B cell (primary cell): ENCODE data around the gene NPM3.

Experiments
- EZH2 ChIP-seq: IDR thresholded peaks from 2 replicates; pipeline ENCODE4 v1.6.1; 2012; ENCODE audit warnings: borderline replicate concordance, low read depth, mild to moderate bottlenecking, moderate library complexity, low read length; ENCODE audit not compliant: insufficient read depth, poor library complexity, severe bottlenecking
- TF ChIP-seq, protein P1 (sequence below): fragments of 200-600 bp; IDR thresholded peaks from one replicate; pipeline ENCODE4 v1.8.0; 2022; ENCODE audit warnings: antibody characterized with exemption, mild to moderate bottlenecking

- TF ChIP-seq, protein P1, sequence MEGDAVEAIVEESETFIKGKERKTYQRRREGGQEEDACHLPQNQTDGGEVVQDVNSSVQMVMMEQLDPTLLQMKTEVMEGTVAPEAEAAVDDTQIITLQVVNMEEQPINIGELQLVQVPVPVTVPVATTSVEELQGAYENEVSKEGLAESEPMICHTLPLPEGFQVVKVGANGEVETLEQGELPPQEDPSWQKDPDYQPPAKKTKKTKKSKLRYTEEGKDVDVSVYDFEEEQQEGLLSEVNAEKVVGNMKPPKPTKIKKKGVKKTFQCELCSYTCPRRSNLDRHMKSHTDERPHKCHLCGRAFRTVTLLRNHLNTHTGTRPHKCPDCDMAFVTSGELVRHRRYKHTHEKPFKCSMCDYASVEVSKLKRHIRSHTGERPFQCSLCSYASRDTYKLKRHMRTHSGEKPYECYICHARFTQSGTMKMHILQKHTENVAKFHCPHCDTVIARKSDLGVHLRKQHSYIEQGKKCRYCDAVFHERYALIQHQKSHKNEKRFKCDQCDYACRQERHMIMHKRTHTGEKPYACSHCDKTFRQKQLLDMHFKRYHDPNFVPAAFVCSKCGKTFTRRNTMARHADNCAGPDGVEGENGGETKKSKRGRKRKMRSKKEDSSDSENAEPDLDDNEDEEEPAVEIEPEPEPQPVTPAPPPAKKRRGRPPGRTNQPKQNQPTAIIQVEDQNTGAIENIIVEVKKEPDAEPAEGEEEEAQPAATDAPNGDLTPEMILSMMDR, result no peak
- no peak for TF ChIP-seq EZH2
Measured at GRCh38 chr10:101807158-101807557, 23.9 kb upstream of the NPM3 start.
